Endothelial cell of umbilical vein (primary cell): ENCODE results near the gene SMPDL3B. TPM values are rescaled to one million over a fixed set of nuclear protein-coding genes. Genes with fewer than 3 reads are reported as not detected.

Experiments used
- BruUV-seq: library from RNA; stranded (reverse); fragments of 400-500 nt; replicated peaks from 2 replicates; lab custom pipeline; 2021; lab: Mats Ljungman, UMichigan
- CTCF ChIA-PET: fragments of 300-600, 350-600 bp; sonication (Branson Sonifier 250); formaldehyde crosslinking; loops from one replicate; lab custom pipeline; 2021; ENCODE audit warnings: antibody characterized with exemption, inconsistent platforms; lab: Charles Lee
- POLR2A ChIA-PET: fragments of 300-600, 350-600 bp; sonication (Branson Sonifier 250); formaldehyde crosslinking; loops from one replicate; lab custom pipeline; 2021; ENCODE audit warnings: antibody characterized with exemption, inconsistent platforms; lab: Charles Lee
- DNase-seq: peaks from one replicate; pipeline ENCODE4 v3.0.0-alpha.2; 2011; ENCODE audit warnings: low read depth, low spot score
- FAIRE-seq: peaks from 2 replicates; lab custom pipeline; 2011; peaks lifted over from hg19 to GRCh38; lab: Jason Lieb, UNC
- H2AFZ ChIP-seq: 2 replicates; pipeline ENCODE4 v1.6.0; 2012; ENCODE audit warnings: low read depth, low read length, control low read depth, inconsistent platforms
- H3K27ac ChIP-seq: 2 replicates; pipeline ENCODE4 v1.5.1; 2011; ENCODE audit warnings: low read depth, mild to moderate bottlenecking, control low read depth, low read length, moderate library complexity; ENCODE audit not compliant: insufficient read depth
- H3K27me3 ChIP-seq, 2 experiments: 2 replicates each; pipeline versions ENCODE4 v1.6.0 to v1.6.1; 2011; ENCODE audit warnings: low read length in 2 of 2, mixed read lengths in 1 of 2; ENCODE audit not compliant: control insufficient read depth in 2 of 2, insufficient read depth in 2 of 2
- H3K36me3 ChIP-seq, 2 experiments: 2 replicates in 1 of 2; 3 replicates in 1 of 2; pipeline ENCODE4 v1.5.1; 2011; ENCODE audit warnings: low read length in 2 of 2, mild to moderate bottlenecking in 1 of 2, moderate library complexity in 1 of 2; ENCODE audit not compliant: control insufficient read depth in 2 of 2, insufficient read depth in 2 of 2; ENCODE audit errors: extremely low read depth in 1 of 2
- H3K4me1 ChIP-seq: 3 replicates; pipeline ENCODE4 v1.5.1; 2011; ENCODE audit warnings: mild to moderate bottlenecking, low read length; ENCODE audit not compliant: control insufficient read depth, insufficient read depth; ENCODE audit errors: extremely low read depth
- H3K4me2 ChIP-seq: 2 replicates; pipeline ENCODE4 v1.6.1; 2011; ENCODE audit warnings: low read length, control low read depth, mixed read lengths; ENCODE audit not compliant: insufficient read depth
- H3K4me3 ChIP-seq, 3 experiments: fragments of 200-600 bp in 1 of 3; sonication (generic), shearing (Covaris generic) in 1 of 3; replicated peaks in 1 of 3; 2 replicates each; pipeline ENCODE4 v1.5.1; 2011 to 2016; ENCODE audit warnings: control low read depth in 3 of 3, low read length in 3 of 3, mild to moderate bottlenecking in 2 of 3, inconsistent platforms in 1 of 3, low read depth in 1 of 3, moderate library complexity in 1 of 3; ENCODE audit not compliant: insufficient read depth in 1 of 3
- H3K79me2 ChIP-seq: 2 replicates; pipeline ENCODE4 v1.6.0; 2012; ENCODE audit warnings: low read length, inconsistent platforms; ENCODE audit not compliant: control insufficient read depth, insufficient read depth
- H3K9ac ChIP-seq: replicated peaks from 2 replicates; pipeline ENCODE3; 2011; ENCODE audit warnings: low read length, control low read depth; ENCODE audit not compliant: insufficient read depth; ENCODE audit errors: extremely low read depth
- H3K9me1 ChIP-seq: replicated peaks from 3 replicates; pipeline ENCODE4 v1.6.0; 2011; ENCODE audit warnings: mild to moderate bottlenecking, low read length; ENCODE audit not compliant: control insufficient read depth, insufficient read depth; ENCODE audit errors: extremely low read depth
- H3K9me3 ChIP-seq: replicated peaks from 2 replicates; pipeline ENCODE4 v1.5.1; 2012; ENCODE audit warnings: low read length, inconsistent platforms; ENCODE audit not compliant: control insufficient read depth, insufficient read depth
- H4K20me1 ChIP-seq: replicated peaks from 2 replicates; pipeline ENCODE3; 2011; ENCODE audit warnings: mild to moderate bottlenecking, low read length; ENCODE audit not compliant: control insufficient read depth, insufficient read depth; ENCODE audit errors: extremely low read depth
- CTCF ChIP-seq, 2 donors: IDR thresholded peaks; 1 replicate in 1 of 2; 2 replicates in 1 of 2; pipeline ENCODE4 v1.5.1; 2011; ENCODE audit warnings: low read length in 2 of 2, mild to moderate bottlenecking in 2 of 2, moderate library complexity in 2 of 2, control low read depth in 1 of 2, inconsistent platforms in 1 of 2, low read depth in 1 of 2; ENCODE audit not compliant: insufficient read depth in 1 of 2; ENCODE audit errors: extremely low read depth in 1 of 2
- EZH2 ChIP-seq: IDR thresholded peaks from 2 replicates; pipeline ENCODE4 v1.6.1; 2012; ENCODE audit warnings: borderline replicate concordance, low read depth, mild to moderate bottlenecking, moderate library complexity, low read length, inconsistent platforms; ENCODE audit not compliant: severe bottlenecking
- FOS ChIP-seq: IDR thresholded peaks from 2 replicates; pipeline ENCODE4 v1.6.1; 2011; ENCODE audit warnings: mild to moderate bottlenecking, low read length, moderate library complexity, borderline replicate concordance; ENCODE audit not compliant: insufficient read depth
- GATA2 ChIP-seq: IDR thresholded peaks from 2 replicates; pipeline ENCODE4 v1.7.0; 2011; ENCODE audit warnings: low read depth, mild to moderate bottlenecking, moderate library complexity, mixed read lengths, low read length; ENCODE audit not compliant: insufficient read length, insufficient read depth
- JUN ChIP-seq: IDR thresholded peaks from 2 replicates; pipeline ENCODE4 v1.6.1; 2011; ENCODE audit warnings: borderline replicate concordance, low read depth; ENCODE audit not compliant: insufficient read length, insufficient read depth
- MAX ChIP-seq: IDR thresholded peaks from 2 replicates; pipeline ENCODE4 v1.6.1; 2011; ENCODE audit not compliant: insufficient read depth, insufficient read length
- MYC ChIP-seq: IDR thresholded peaks from one replicate; pipeline ENCODE4 v1.6.1; 2011; ENCODE audit warnings: mild to moderate bottlenecking, low read depth, low read length
- POLR2A ChIP-seq: IDR thresholded peaks from 2 replicates; pipeline ENCODE4 v1.6.1; 2012; ENCODE audit warnings: low read depth, mild to moderate bottlenecking, control low read depth, low read length
- POLR2AphosphoS5 ChIP-seq: IDR thresholded peaks from 2 replicates; pipeline ENCODE4 v1.6.1; 2012; ENCODE audit warnings: low read depth, mild to moderate bottlenecking, control low read depth, low read length, moderate library complexity; ENCODE audit not compliant: insufficient read depth
- dilution Hi-C: fragments of 300-500 bp; cut with MboI; formaldehyde crosslinking; loops from one replicate; pipeline ENCODE4 v1.15.0; 2019; ENCODE audit warnings: low sequenced_read_pairs; ENCODE audit not compliant: extremely low pct_ligation_motif_present
- intact Hi-C: fragments of 100-400 bp; cut with micrococcal nuclease; formaldehyde crosslinking; loops from one replicate; pipeline ENCODE4 v1.10.0; 2022
- polyA plus RNA-seq, 4 experiments: library from polyadenylated mRNA; depleted of rRNA in 3 of 4; stranded (reverse) in 3 of 4; unstranded in 1 of 4; fragments of >200 nt; gene quantifications; 2 replicates each; pipeline versions ENCODE4 v1.2.1 to v1.2.3, GENCODE V29; 2011 to 2012; ENCODE audit warnings: missing spikeins in 1 of 4
- total RNA-seq: library from RNA; stranded (reverse); gene quantifications from 2 replicates; pipeline ENCODE4 v1.2.3, GENCODE V29; 2021

The SMPDL3B gene
- total and polyA plus RNA-seq, 2 donors (not counting 3 experiments of a cell fraction or from before 2014, with no cell fraction given), result 1.3 TPM; not detected in 1

- Histone ChIP-seq H3K9me3 (no peaks in the 10 kb centered on the region), H3K27me3 (no peaks in the 10 kb centered on the region), H3K36me3 (peaks cover 2 to 18% of the 10 kb centered on the region in 2 experiments), H3K4me1 (no peaks in the 10 kb centered on the region), H3K4me3 (no peak overlapping the region), H3K79me2 (no peaks in the 10 kb centered on the region), H3K9me1 (no peaks in the 10 kb centered on the region), H3K4me2 (no peak overlapping the region), H3K27ac (no peak overlapping the region), H3K9ac (no peak overlapping the region), H4K20me1 (no peaks in the 10 kb centered on the region), H2AFZ (no peak overlapping the region)
- dilution Hi-C loops (no loop called here), intact Hi-C loops (no loop called here)
- BruUV-seq, result TSS peak; percentile 14
- ChIA-PET CTCF (interaction anchor here (0.9 kb wide), 1 partner anchor 110 kb away, joined by 3 read pairs; no protein-coding TSS in a partner anchor), POLR2A (no interaction called here)
- FAIRE-seq, result no peak
- no peak for TF ChIP-seq MAX
- no peak for TF ChIP-seq CTCF (IDR thresholded peaks at IDR 0.05; ENCODE audit: extremely low read depth in 1 of 2, insufficient read depth in 1 of 2, low read depth in 1 of 2, low read length in 2 of 2)
- no peak for TF ChIP-seq JUN
- TF ChIP-seq GATA2, result no peak
- no peak for TF ChIP-seq POLR2AphosphoS5
- TF ChIP-seq EZH2, result no peak
- no peak for TF ChIP-seq FOS
- no peak for TF ChIP-seq MYC
- TF ChIP-seq POLR2A, result no peak
- DNase-seq, result no peak
These were observed 32.5 kb downstream of the SMPDL3B start for GRCh38 chr1:27967106-27967883.
